HepG2 (cell line): ENCODE measurements around the gene COG5. TPM values are rescaled to one million over a fixed set of nuclear protein-coding genes. Genes with fewer than 3 reads are reported as not detected.

Source experiments
- BRCA1 ChIP-seq: sonication (generic); formaldehyde crosslinking; IDR thresholded peaks from 2 replicates; pipeline ENCODE4 v1.4.0; 2020; ENCODE audit warnings: missing genetic modification reagents
- CBX5 ChIP-seq: sonication (generic); formaldehyde crosslinking; IDR thresholded peaks from 2 replicates; pipeline ENCODE4 v1.4.0; 2020; ENCODE audit warnings: missing genetic modification reagents, borderline replicate concordance
- HOXA9 ChIP-seq: sonication (generic); formaldehyde crosslinking; IDR thresholded peaks from 2 replicates; pipeline ENCODE4 v1.8.1; 2022; ENCODE audit warnings: missing genetic modification reagents, mild to moderate bottlenecking, moderate library complexity, borderline replicate concordance
- RBM22 ChIP-seq: fragments of 200-400 bp; formaldehyde crosslinking; optimal IDR thresholded peaks from 2 replicates; pipeline ENCODE3; 2017; ENCODE audit warnings: mild to moderate bottlenecking, low read length, moderate library complexity
- SAFB2 ChIP-seq: sonication (generic); formaldehyde crosslinking; IDR thresholded peaks from 2 replicates; pipeline ENCODE4 v1.5.1; 2020; ENCODE audit warnings: missing genetic modification reagents, low read depth, mild to moderate bottlenecking, borderline replicate concordance
- SNAPC2 ChIP-seq: sonication (generic); formaldehyde crosslinking; IDR thresholded peaks from 2 replicates; pipeline ENCODE4 v1.8.1; 2022; ENCODE audit warnings: mild to moderate bottlenecking, missing genetic modification reagents
- SSRP1 ChIP-seq: IDR thresholded peaks from 2 replicates; pipeline ENCODE4 v1.6.1; 2016; ENCODE audit warnings: control low read depth
- ZIK1 ChIP-seq: sonication (generic); formaldehyde crosslinking; IDR thresholded peaks from 2 replicates; pipeline ENCODE4 v1.5.0; 2020; ENCODE audit warnings: mild to moderate bottlenecking, low read depth, missing genetic modification reagents, borderline replicate concordance
- ZNF232 ChIP-seq: sonication (generic); formaldehyde crosslinking; IDR thresholded peaks from 2 replicates; pipeline ENCODE4 v1.4.0; 2020; ENCODE audit warnings: missing genetic modification reagents, borderline replicate concordance
- ZNF451 ChIP-seq: sonication (generic); formaldehyde crosslinking; IDR thresholded peaks from 2 replicates; pipeline ENCODE4 v1.5.0; 2020; ENCODE audit warnings: mild to moderate bottlenecking, missing genetic modification reagents
- ZNF652 ChIP-seq: IDR thresholded peaks from 2 replicates; pipeline ENCODE4 v1.6.1; 2016; ENCODE audit warnings: low read depth, borderline replicate concordance
- polyA plus RNA-seq, 8 experiments: library from polyadenylated mRNA; depleted of rRNA in 3 of 8; stranded (reverse) in 7 of 8; unstranded in 1 of 8; fragments of >200 nt; fragmentation: Illumina TruSeq in 4 of 8; extraction: Trizol in 4 of 8; gene quantifications; 2 replicates each; pipeline versions ENCODE4 v1.2.1 to v1.2.3, GENCODE V29; 2011 to 2016; ENCODE audit warnings: low read depth in 4 of 8, missing spikeins in 1 of 8, mixed read lengths in 1 of 8; ENCODE audit not compliant: insufficient read depth in 1 of 8
- total RNA-seq, 5 experiments: library from RNA; depleted of rRNA; stranded (reverse); fragments of >200 nt; fragmentation: Illumina TruSeq; extraction: Trizol; gene quantifications; 2 replicates each; pipeline ENCODE4 v1.2.3, GENCODE V29; 2016; ENCODE audit warnings: low read depth in 1 of 5
- TF ChIP-seq, protein P1 (sequence below): sonication (generic); formaldehyde crosslinking; IDR thresholded peaks from 2 replicates; pipeline ENCODE4 v1.4.0; 2020; ENCODE audit warnings: mild to moderate bottlenecking, missing genetic modification reagents
- TF ChIP-seq, protein P2 (sequence below): sonication (generic); formaldehyde crosslinking; IDR thresholded peaks from 2 replicates; pipeline ENCODE4 v1.5.0; 2020; ENCODE audit warnings: missing genetic modification reagents
- TF ChIP-seq, protein P3 (sequence below): sonication (generic); formaldehyde crosslinking; IDR thresholded peaks from 2 replicates; pipeline ENCODE4 v1.4.0; 2020; ENCODE audit warnings: missing genetic modification reagents, mild to moderate bottlenecking, borderline replicate concordance
- TF ChIP-seq, protein P4 (sequence below): sonication (generic); formaldehyde crosslinking; IDR thresholded peaks from 2 replicates; pipeline ENCODE4 v1.5.0; 2020; ENCODE audit warnings: missing genetic modification reagents
- TF ChIP-seq, protein P5 (sequence below): sonication (generic); formaldehyde crosslinking; IDR thresholded peaks from 2 replicates; pipeline ENCODE4 v1.4.0; 2020; ENCODE audit warnings: low read depth, mild to moderate bottlenecking, missing genetic modification reagents
- TF ChIP-seq, protein P6 (sequence below): IDR thresholded peaks from 2 replicates; pipeline ENCODE4 v1.6.1; 2016
- TF ChIP-seq, protein P7 (sequence below): sonication (generic); formaldehyde crosslinking; IDR thresholded peaks from 2 replicates; pipeline ENCODE4 v1.4.0; 2020; ENCODE audit warnings: mild to moderate bottlenecking, missing genetic modification reagents

Gene COG5
- total and polyA plus RNA-seq, 2 of the 13 experiments (the other 11 are each of a cell fraction or from before 2014, with no cell fraction given), result 20.4 to 31.3 TPM

DNA sequence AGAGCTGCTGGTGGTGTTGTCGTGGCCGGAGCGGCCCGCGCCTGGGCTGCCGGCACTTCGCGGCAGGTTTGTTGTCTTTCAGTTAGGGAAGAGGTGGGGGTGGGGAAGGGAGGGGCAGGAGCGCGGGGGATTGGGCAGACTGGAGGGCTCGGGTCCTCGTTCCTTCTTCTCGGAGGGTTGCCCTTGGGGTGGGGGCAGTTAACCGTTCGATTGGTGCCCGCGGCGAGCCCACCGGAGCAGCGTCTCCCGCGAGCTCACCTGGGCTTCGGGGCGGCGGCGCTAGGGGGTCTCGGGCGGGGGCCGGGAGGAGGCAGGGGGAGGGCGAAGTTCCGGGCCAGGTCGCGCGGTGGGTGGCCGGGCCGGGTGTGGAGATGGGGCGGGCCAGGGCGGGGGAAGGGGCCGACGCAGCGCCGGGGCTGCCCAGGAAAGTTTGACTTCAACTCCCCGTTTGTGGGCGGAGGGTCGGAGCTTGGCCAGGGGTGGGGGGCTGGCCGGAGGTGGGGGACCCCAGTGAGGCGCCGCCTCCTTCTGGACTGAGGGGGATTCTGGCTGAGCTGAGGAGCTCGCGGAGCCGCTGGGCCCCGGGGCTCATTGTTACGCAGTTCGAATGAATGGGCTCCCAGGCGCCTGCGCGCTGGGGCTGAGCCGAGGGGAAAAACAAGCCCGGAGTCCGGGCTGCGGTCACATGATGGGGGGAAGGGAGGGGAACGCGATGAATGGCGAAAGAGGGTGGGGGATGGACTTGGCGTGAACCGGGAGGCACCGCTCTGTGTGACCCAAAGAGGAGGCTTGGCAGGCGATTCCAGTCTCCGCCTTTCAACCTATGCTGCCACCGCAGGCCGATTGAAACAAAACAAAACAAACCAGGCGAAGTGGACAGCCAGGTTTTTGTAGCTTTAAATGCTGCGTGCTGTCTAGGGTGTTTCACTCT is 394.3 kb downstream of the COG5 start (continued):
- TF ChIP-seq, protein P1, sequence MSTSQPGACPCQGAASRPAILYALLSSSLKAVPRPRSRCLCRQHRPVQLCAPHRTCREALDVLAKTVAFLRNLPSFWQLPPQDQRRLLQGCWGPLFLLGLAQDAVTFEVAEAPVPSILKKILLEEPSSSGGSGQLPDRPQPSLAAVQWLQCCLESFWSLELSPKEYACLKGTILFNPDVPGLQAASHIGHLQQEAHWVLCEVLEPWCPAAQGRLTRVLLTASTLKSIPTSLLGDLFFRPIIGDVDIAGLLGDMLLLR (CRISPR knock-in tag), result no peak
- TF ChIP-seq, protein P2, sequence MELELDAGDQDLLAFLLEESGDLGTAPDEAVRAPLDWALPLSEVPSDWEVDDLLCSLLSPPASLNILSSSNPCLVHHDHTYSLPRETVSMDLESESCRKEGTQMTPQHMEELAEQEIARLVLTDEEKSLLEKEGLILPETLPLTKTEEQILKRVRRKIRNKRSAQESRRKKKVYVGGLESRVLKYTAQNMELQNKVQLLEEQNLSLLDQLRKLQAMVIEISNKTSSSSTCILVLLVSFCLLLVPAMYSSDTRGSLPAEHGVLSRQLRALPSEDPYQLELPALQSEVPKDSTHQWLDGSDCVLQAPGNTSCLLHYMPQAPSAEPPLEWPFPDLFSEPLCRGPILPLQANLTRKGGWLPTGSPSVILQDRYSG (CRISPR knock-in tag), result 0 out of 2 replicates have a peak, but pooled peaks have one; percentile 45
- no peak for TF ChIP-seq HOXA9 (CRISPR knock-in tag)
- TF ChIP-seq ZNF652 (CRISPR knock-in tag), result no peak
- TF ChIP-seq BRCA1 (CRISPR knock-in tag), result 0 out of 2 replicates have a peak, but pooled peaks have one; percentile 68
- TF ChIP-seq SSRP1 (CRISPR knock-in tag), result no peak
- TF ChIP-seq ZNF451 (CRISPR knock-in tag), result no peak
- TF ChIP-seq SNAPC2, result 0 out of 2 replicates have a peak, but pooled peaks have one; percentile 67
- TF ChIP-seq ZNF232 (CRISPR knock-in tag), result peak; percentile 63; the same call in 1 of the 2 replicates
- TF ChIP-seq, protein P3, sequence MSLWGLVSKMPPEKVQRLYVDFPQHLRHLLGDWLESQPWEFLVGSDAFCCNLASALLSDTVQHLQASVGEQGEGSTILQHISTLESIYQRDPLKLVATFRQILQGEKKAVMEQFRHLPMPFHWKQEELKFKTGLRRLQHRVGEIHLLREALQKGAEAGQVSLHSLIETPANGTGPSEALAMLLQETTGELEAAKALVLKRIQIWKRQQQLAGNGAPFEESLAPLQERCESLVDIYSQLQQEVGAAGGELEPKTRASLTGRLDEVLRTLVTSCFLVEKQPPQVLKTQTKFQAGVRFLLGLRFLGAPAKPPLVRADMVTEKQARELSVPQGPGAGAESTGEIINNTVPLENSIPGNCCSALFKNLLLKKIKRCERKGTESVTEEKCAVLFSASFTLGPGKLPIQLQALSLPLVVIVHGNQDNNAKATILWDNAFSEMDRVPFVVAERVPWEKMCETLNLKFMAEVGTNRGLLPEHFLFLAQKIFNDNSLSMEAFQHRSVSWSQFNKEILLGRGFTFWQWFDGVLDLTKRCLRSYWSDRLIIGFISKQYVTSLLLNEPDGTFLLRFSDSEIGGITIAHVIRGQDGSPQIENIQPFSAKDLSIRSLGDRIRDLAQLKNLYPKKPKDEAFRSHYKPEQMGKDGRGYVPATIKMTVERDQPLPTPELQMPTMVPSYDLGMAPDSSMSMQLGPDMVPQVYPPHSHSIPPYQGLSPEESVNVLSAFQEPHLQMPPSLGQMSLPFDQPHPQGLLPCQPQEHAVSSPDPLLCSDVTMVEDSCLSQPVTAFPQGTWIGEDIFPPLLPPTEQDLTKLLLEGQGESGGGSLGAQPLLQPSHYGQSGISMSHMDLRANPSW (CRISPR knock-in tag), result no peak
- TF ChIP-seq, protein P4, sequence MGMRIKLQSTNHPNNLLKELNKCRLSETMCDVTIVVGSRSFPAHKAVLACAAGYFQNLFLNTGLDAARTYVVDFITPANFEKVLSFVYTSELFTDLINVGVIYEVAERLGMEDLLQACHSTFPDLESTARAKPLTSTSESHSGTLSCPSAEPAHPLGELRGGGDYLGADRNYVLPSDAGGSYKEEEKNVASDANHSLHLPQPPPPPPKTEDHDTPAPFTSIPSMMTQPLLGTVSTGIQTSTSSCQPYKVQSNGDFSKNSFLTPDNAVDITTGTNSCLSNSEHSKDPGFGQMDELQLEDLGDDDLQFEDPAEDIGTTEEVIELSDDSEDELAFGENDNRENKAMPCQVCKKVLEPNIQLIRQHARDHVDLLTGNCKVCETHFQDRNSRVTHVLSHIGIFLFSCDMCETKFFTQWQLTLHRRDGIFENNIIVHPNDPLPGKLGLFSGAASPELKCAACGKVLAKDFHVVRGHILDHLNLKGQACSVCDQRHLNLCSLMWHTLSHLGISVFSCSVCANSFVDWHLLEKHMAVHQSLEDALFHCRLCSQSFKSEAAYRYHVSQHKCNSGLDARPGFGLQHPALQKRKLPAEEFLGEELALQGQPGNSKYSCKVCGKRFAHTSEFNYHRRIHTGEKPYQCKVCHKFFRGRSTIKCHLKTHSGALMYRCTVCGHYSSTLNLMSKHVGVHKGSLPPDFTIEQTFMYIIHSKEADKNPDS (CRISPR knock-in tag), result no peak
- TF ChIP-seq, protein P5, sequence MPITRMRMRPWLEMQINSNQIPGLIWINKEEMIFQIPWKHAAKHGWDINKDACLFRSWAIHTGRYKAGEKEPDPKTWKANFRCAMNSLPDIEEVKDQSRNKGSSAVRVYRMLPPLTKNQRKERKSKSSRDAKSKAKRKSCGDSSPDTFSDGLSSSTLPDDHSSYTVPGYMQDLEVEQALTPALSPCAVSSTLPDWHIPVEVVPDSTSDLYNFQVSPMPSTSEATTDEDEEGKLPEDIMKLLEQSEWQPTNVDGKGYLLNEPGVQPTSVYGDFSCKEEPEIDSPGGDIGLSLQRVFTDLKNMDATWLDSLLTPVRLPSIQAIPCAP (CRISPR knock-in tag), result 0 out of 2 replicates have a peak, but pooled peaks have one; percentile 17
- TF ChIP-seq CBX5 (CRISPR knock-in tag), result peak; percentile 95; the same call in 1 of the 2 replicates
- TF ChIP-seq, protein P6, sequence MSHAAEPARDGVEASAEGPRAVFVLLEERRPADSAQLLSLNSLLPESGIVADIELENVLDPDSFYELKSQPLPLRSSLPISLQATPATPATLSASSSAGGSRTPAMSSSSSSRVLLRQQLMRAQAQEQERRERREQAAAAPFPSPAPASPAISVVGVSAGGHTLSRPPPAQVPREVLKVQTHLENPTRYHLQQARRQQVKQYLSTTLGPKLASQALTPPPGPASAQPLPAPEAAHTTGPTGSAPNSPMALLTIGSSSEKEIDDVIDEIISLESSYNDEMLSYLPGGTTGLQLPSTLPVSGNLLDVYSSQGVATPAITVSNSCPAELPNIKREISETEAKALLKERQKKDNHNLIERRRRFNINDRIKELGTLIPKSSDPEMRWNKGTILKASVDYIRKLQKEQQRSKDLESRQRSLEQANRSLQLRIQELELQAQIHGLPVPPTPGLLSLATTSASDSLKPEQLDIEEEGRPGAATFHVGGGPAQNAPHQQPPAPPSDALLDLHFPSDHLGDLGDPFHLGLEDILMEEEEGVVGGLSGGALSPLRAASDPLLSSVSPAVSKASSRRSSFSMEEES (CRISPR knock-in tag), result peak; percentile 99
- TF ChIP-seq, protein P7, sequence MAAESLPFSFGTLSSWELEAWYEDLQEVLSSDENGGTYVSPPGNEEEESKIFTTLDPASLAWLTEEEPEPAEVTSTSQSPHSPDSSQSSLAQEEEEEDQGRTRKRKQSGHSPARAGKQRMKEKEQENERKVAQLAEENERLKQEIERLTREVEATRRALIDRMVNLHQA, result no peak
- TF ChIP-seq ZIK1, result no peak
- TF ChIP-seq RBM22, result no peak
- TF ChIP-seq SAFB2 (CRISPR knock-in tag), result no peak; the same call in 1 of the 2 replicates
